Activated CD8-positive, alpha-beta T cell treated with anti-CD3 and anti-CD28 coated beads for 36 hours (primary cell): ENCODE results near the gene SPEF2. TPM values are rescaled to one million over a fixed set of nuclear protein-coding genes. Genes with fewer than 3 reads are reported as not detected.

ENCODE experiments used
- ATAC-seq: fragments of 200-7000 bp; cut with Tn5 transposase; one replicate; pipeline ENCODE4 v1.10.0; 2021; ENCODE audit warnings: mild to moderate bottlenecking, moderate library complexity
- CTCF ChIA-PET: fragments of 350-600 bp; sonication (Branson Sonifier 250); formaldehyde crosslinking; loops from one replicate; lab custom pipeline; 2021; ENCODE audit warnings: antibody characterized with exemption; lab: Charles Lee
- POLR2A ChIA-PET: fragments of 350-600 bp; sonication (Branson Sonifier 250); formaldehyde crosslinking; loops from one replicate; lab custom pipeline; 2021; ENCODE audit warnings: antibody characterized with exemption; lab: Charles Lee
- DNase-seq: peaks from one replicate; pipeline ENCODE4 v3.0.0-alpha.2; 2020
- H3K27ac Mint-ChIP-seq: one replicate; pipeline ENCODE4 v1.8.0; 2021; ENCODE audit warnings: mild to moderate bottlenecking, mixed read lengths
- H3K27me3 Mint-ChIP-seq: one replicate; pipeline ENCODE4 v1.8.0; 2021; ENCODE audit warnings: mixed read lengths
- H3K36me3 Mint-ChIP-seq: one replicate; pipeline ENCODE4 v1.8.0; 2021; ENCODE audit warnings: low read depth, mixed read lengths
- H3K4me1 Mint-ChIP-seq: one replicate; pipeline ENCODE4 v1.8.0; 2021; ENCODE audit warnings: low read depth, mixed read lengths
- H3K4me3 Mint-ChIP-seq: one replicate; pipeline ENCODE4 v1.8.0; 2021; ENCODE audit warnings: mild to moderate bottlenecking, moderate library complexity, mixed read lengths
- H3K9me3 Mint-ChIP-seq: one replicate; pipeline ENCODE4 v1.8.0; 2021; ENCODE audit warnings: mixed read lengths
- CTCF ChIP-seq: fragments of 200-600 bp; IDR thresholded peaks from one replicate; pipeline ENCODE4 v1.8.0; 2022; ENCODE audit warnings: antibody characterized with exemption, mild to moderate bottlenecking
- intact Hi-C: fragments of 100-400 bp; cut with micrococcal nuclease; formaldehyde crosslinking; loops from one replicate; pipeline ENCODE4 v1.10.0; 2022
- total RNA-seq, 2 experiments: library from RNA; stranded (reverse); gene quantifications; one replicate each; pipeline ENCODE4 v1.2.3, GENCODE V29; 2021

Gene SPEF2
- total RNA-seq, 2 experiments from 2014 or later, result 8.4 to 9.9 TPM

DNA sequence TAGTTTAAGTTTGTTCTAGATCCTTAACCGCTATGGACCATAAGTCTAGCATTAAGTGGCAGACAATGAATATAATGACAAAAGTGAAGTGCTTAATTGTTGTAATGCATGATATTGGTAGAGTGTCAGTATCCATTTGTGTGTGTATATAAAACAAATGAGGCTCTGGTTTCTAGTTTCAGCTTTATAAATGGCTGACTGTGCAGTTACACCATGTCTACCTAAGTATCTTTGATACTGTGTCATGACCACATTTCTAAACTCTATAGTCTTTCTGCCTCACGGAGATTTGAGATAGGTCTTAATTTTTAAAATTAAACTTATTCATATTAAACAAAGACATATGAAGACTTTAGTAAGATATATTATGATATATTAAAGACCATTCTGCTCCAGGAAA is 92.0 kb downstream of the SPEF2 start:
- no peak overlapping the region for H3K4me3 Mint-ChIP-seq
- no peak for DNase-seq
- peaks cover 14% of the 10 kb centered on the region for H3K4me1 Mint-ChIP-seq
- no peaks in the 10 kb centered on the region for H3K27me3 Mint-ChIP-seq
- no peak for ATAC-seq
- peaks cover 1% of the 10 kb centered on the region for H3K36me3 Mint-ChIP-seq
- H3K27ac Mint-ChIP-seq, result no peak overlapping the region
- CTCF ChIA-PET, result interaction anchor here (1.2 to 2.0 kb wide), 2 partner anchors 59 to 369 kb away, joined by 3 to 7 read pairs; no protein-coding TSS in a partner anchor
- intact Hi-C loops, result no loop called here
- no peak for TF ChIP-seq CTCF
- no peaks in the 10 kb centered on the region for H3K9me3 Mint-ChIP-seq
- POLR2A ChIA-PET, result no interaction called here

- no peak overlapping the region for H3K27ac Mint-ChIP-seq
- H3K4me3 Mint-ChIP-seq, result no peak overlapping the region
- POLR2A ChIA-PET, result no interaction called here
- CTCF ChIA-PET, result no interaction called here
- no peak for DNase-seq
- ATAC-seq, result no peak
- H3K27me3 Mint-ChIP-seq, result no peaks in the 10 kb centered on the region
- H3K9me3 Mint-ChIP-seq, result peaks cover 1% of the 10 kb centered on the region
- intact Hi-C loops, result no loop called here
- TF ChIP-seq CTCF, result no peak
- no peaks in the 10 kb centered on the region for H3K36me3 Mint-ChIP-seq
- H3K4me1 Mint-ChIP-seq, result peaks cover 2% of the 10 kb centered on the region
Measured at GRCh38 chr5:35717718-35718117, 100.1 kb downstream of the SPEF2 start.

- Mint-ChIP-seq H3K36me3 (peaks cover 14% of the 10 kb centered on the region), H3K4me1 (peaks cover 51% of the 10 kb centered on the region), H3K27me3 (no peaks in the 10 kb centered on the region), H3K27ac (no peak overlapping the region), H3K4me3 (no peak overlapping the region), H3K9me3 (peaks cover 6% of the 10 kb centered on the region)
- POLR2A ChIA-PET, result interaction anchor here (0.6 kb wide), 1 partner anchor 611 kb away, joined by 3 read pairs; no protein-coding TSS in a partner anchor
- intact Hi-C loops, result no loop called here
- ATAC-seq (no peak), DNase-seq (no peak)
- no peak for TF ChIP-seq CTCF
- CTCF ChIA-PET, result no interaction called here
Measured at GRCh38 chr5:35735718-35736117, 118.1 kb downstream of the SPEF2 start.

DNA sequence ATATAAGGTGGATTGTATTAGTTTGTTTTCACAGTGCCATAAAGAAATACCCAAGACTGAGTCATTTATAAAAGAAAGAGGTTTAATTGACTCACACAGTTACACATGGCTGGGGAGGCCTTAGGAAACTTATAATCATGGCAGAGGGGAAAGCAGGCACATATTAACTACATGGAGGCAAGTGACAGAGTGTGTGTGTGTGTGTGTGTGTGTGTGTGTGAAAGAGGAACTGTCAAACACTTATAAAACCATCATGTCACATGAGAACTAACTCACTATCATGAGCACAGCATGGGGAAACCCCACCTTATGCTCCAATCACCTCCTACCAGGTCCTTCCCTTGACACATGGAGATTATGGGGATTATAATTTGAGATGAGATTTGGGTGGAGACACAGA is 118.6 kb downstream of the SPEF2 start:
- H3K4me3 Mint-ChIP-seq, result no peak overlapping the region
- ChIA-PET POLR2A (interaction anchor here (0.6 kb wide), 1 partner anchor 117 kb away, joined by 3 read pairs; no protein-coding TSS in a partner anchor), CTCF (no interaction called here)
- ATAC-seq, result peak; percentile 93
- peaks cover 6% of the 10 kb centered on the region for H3K9me3 Mint-ChIP-seq
- intact Hi-C loops, result no loop called here
- DNase-seq, result peak; percentile 87
- no peaks in the 10 kb centered on the region for H3K27me3 Mint-ChIP-seq
- no peak for TF ChIP-seq CTCF
- peaks cover 55% of the 10 kb centered on the region for H3K4me1 Mint-ChIP-seq
- peaks cover 17% of the 10 kb centered on the region for H3K36me3 Mint-ChIP-seq
- H3K27ac Mint-ChIP-seq, result peak overlapping the region; percentile 83

- ChIA-PET CTCF (no interaction called here), POLR2A (interaction anchor here (1.1 kb wide), 1 partner anchor 63 kb away, joined by 3 read pairs; no protein-coding TSS in a partner anchor)
- TF ChIP-seq CTCF, result no peak
- intact Hi-C loops, result no loop called here
- Mint-ChIP-seq H3K4me1 (peaks cover 56% of the 10 kb centered on the region), H3K27me3 (no peaks in the 10 kb centered on the region), H3K4me3 (no peak overlapping the region), H3K9me3 (peaks cover 7% of the 10 kb centered on the region), H3K27ac (no peak overlapping the region), H3K36me3 (peaks cover 18% of the 10 kb centered on the region)
- DNase-seq (no peak), ATAC-seq (no peak)
Measured at GRCh38 chr5:35741126-35741716, 123.6 kb downstream of the SPEF2 start.
